Uterus (tissue), 4 donors: Measurements from ENCODE around the gene NOTCH4. TPM values are rescaled to one million over a fixed set of nuclear protein-coding genes. Genes with fewer than 3 reads are reported as not detected.

Experiments used
- DNase-seq, 2 donors: peaks; one replicate each; pipeline ENCODE4 v3.0.0-alpha.2; 2019 to 2020
- H3K27ac ChIP-seq, 2 donors: fragments of 200-600 bp; sonication (generic); 1 replicate in 1 of 2; 2 replicates in 1 of 2; pipeline ENCODE4 v1.5.1; 2016 to 2018
- H3K27me3 ChIP-seq, 2 donors: fragments of 200-600 bp; sonication (generic); one replicate each; pipeline ENCODE4 v1.5.1; 2018 to 2019; ENCODE audit warnings: control low read depth in 1 of 2
- H3K36me3 ChIP-seq, 2 donors: fragments of 200-600 bp; sonication (generic); one replicate each; pipeline ENCODE4 v1.5.1; 2019; ENCODE audit warnings: control low read depth in 1 of 2
- H3K4me1 ChIP-seq, 2 donors: fragments of 200-600 bp; sonication (generic); one replicate each; pipeline ENCODE4 v1.5.1; 2018 to 2019; ENCODE audit warnings: control low read depth in 1 of 2
- H3K4me3 ChIP-seq, 2 donors: fragments of 200-600 bp; sonication (generic); 1 replicate in 1 of 2; 2 replicates in 1 of 2; pipeline ENCODE4 v1.5.1; 2018 to 2019; ENCODE audit warnings: mild to moderate bottlenecking in 1 of 2
- H3K9me3 ChIP-seq, 2 donors: fragments of 200-600 bp; sonication (generic); one replicate each; pipeline ENCODE4 v1.5.1; 2019; ENCODE audit warnings: control low read depth in 1 of 2
- CTCF ChIP-seq, 4 experiments: fragments of 200-600 bp in 2 of 4; fragments of 450-650 bp in 2 of 4; sonication (generic) in 2 of 4; IDR thresholded peaks; one replicate each; pipeline ENCODE4 v1.5.1; 2016 to 2019; ENCODE audit warnings: antibody characterized with exemption in 4 of 4, mild to moderate bottlenecking in 2 of 4, moderate library complexity in 1 of 4
- POLR2A ChIP-seq, 2 donors: fragments of 450-650 bp; IDR thresholded peaks; one replicate each; pipeline ENCODE4 v1.6.1; 2016; ENCODE audit warnings: antibody characterized with exemption in 2 of 2, mild to moderate bottlenecking in 1 of 2, moderate library complexity in 1 of 2
- intact Hi-C: fragments of 100-400 bp; cut with DNase I; formaldehyde crosslinking; loops from one replicate; pipeline ENCODE4 v1.15.1; 2023; ENCODE audit warnings: low total_unique reads
- total RNA-seq, 4 donors: library from RNA; depleted of rRNA in 3 of 4; stranded (reverse); fragments of >200 nt in 3 of 4; gene quantifications; one replicate each; pipeline versions ENCODE4 v1.1.0 to v1.2.4, GENCODE V29; 2014 to 2023
- donor health status: DM: yes; HTN: yes; CAD: no.

The NOTCH4 gene
- total RNA-seq, 4 donors from 2014 or later: 10.9 to 75.2 (median 28.6) TPM

- no peaks in the 10 kb centered on the region for H3K9me3 ChIP-seq
- no peaks in the 10 kb centered on the region for H3K36me3 ChIP-seq
- peak overlapping the region; percentile 69 to 89 for H3K4me3 ChIP-seq
- intact Hi-C loops: no loop called here
- H3K27me3 ChIP-seq: no peaks in the 10 kb centered on the region
- TF ChIP-seq CTCF (IDR thresholded peaks at IDR 0.05) (no peak), POLR2A (IDR thresholded peaks at IDR 0.05) (no peak)
- peak in 1 of 2 donors; percentile 64 for DNase-seq
- H3K4me1 ChIP-seq: peaks cover 3 to 7% of the 10 kb centered on the region in 2 donors
- peak overlapping the region; percentile 100 for H3K27ac ChIP-seq
Measured at GRCh38 chr6:32196682-32197616, 26.9 kb downstream of the NOTCH4 start.

- H3K4me1 ChIP-seq: peaks cover 3 to 7% of the 10 kb centered on the region in 2 donors
- H3K9me3 ChIP-seq: no peaks in the 10 kb centered on the region
- peak overlapping the region; percentile 100 for H3K27ac ChIP-seq
- intact Hi-C loops: no loop called here
- peak overlapping the region; percentile 69 to 89 for H3K4me3 ChIP-seq
- H3K36me3 ChIP-seq: no peaks in the 10 kb centered on the region
- DNase-seq: peak; percentile 92 to 96
- no peak for TF ChIP-seq CTCF (IDR thresholded peaks at IDR 0.05)
- TF ChIP-seq POLR2A (IDR thresholded peaks at IDR 0.05): peak; percentile 96 to 100
- no peaks in the 10 kb centered on the region for H3K27me3 ChIP-seq
Measured at GRCh38 chr6:32195902-32196681, 27.8 kb downstream of the NOTCH4 start.

GRCh38 chr6:32195652-32195901 is 28.3 kb downstream of the NOTCH4 start:
- peak overlapping the region; percentile 69 to 89 for H3K4me3 ChIP-seq
- peak; percentile 100 for DNase-seq
- TF ChIP-seq CTCF (IDR thresholded peaks at IDR 0.05) (peak; percentile 20 to 77 (median 51)), POLR2A (IDR thresholded peaks at IDR 0.05) (no peak)
- H3K9me3 ChIP-seq: no peaks in the 10 kb centered on the region
- no peaks in the 10 kb centered on the region for H3K27me3 ChIP-seq
- no peaks in the 10 kb centered on the region for H3K36me3 ChIP-seq
- peaks cover 3 to 7% of the 10 kb centered on the region in 2 donors for H3K4me1 ChIP-seq
- intact Hi-C loops: no loop called here
- H3K27ac ChIP-seq: peak overlapping the region; percentile 100

GRCh38 chr6:32194825-32195651 is 28.8 kb downstream of the NOTCH4 start:
- no peak for DNase-seq
- peaks cover 3 to 7% of the 10 kb centered on the region in 2 donors for H3K4me1 ChIP-seq
- TF ChIP-seq CTCF (IDR thresholded peaks at IDR 0.05) (peak; percentile 8 to 57 (median 41)), POLR2A (IDR thresholded peaks at IDR 0.05) (peak; percentile 66 to 98)
- intact Hi-C loops: no loop called here
- H3K9me3 ChIP-seq: no peaks in the 10 kb centered on the region
- H3K27me3 ChIP-seq: no peaks in the 10 kb centered on the region
- H3K4me3 ChIP-seq: peak overlapping the region; percentile 13 to 19
- H3K27ac ChIP-seq: peak overlapping the region; percentile 89 to 100
- H3K36me3 ChIP-seq: no peaks in the 10 kb centered on the region
